Skeletal muscle satellite cell (primary cell): Measurements from ENCODE around the gene MRPL1.
"Not testable (repeated sequence)": the region's sequence is repeated elsewhere in the genome, so short reads cannot be mapped to it uniquely, and the experiment has no call there.

Experiments used
- H3K27me3 ChIP-seq: 2 replicates; pipeline ENCODE4 v1.7.0; 2013; ENCODE audit warnings: low read length; ENCODE audit not compliant: control insufficient read depth, insufficient read depth
- H3K36me3 ChIP-seq: 2 replicates; pipeline ENCODE4 v1.7.0; 2013; ENCODE audit warnings: mild to moderate bottlenecking, control low read depth, low read length; ENCODE audit not compliant: insufficient read depth
- H3K4me1 ChIP-seq: 2 replicates; pipeline ENCODE4 v1.7.0; 2013; ENCODE audit warnings: low read length; ENCODE audit not compliant: control insufficient read depth, insufficient read depth
- H3K4me2 ChIP-seq: 2 replicates; pipeline ENCODE4 v1.7.0; 2013; ENCODE audit warnings: mild to moderate bottlenecking, low read length
- H3K4me3 ChIP-seq: 2 replicates; pipeline ENCODE4 v1.7.0; 2013; ENCODE audit warnings: low read length
- H3K9ac ChIP-seq: 2 replicates; pipeline ENCODE4 v1.7.0; 2013; ENCODE audit warnings: mild to moderate bottlenecking, low read depth, low read length, moderate library complexity
- H3K9me3 ChIP-seq: replicated peaks from 2 replicates; pipeline ENCODE4 v1.7.0; 2013; ENCODE audit warnings: mild to moderate bottlenecking, control low read depth, low read length

The MRPL1 gene

DNA sequence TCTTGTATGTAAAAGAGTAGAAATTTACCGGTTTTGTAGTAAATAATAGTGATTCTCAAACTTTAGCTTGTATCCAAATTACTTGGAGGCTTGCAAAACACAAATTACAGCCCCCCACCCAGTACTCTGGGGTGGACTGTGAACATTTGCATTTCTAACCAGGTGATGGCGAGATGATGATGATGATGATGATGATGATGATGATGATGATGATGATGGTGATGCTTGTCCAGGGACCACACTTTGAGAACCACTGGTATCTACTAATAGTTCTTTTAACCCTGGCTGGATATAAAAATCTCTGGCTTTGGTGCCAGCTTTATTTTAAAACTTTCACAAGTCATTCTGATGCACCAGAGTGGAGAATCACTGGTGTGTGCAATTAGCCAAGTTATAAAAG is 96.3 kb downstream of the MRPL1 start:
- Histone ChIP-seq H3K36me3 (peaks cover 3% of the 10 kb centered on the region), H3K4me2 (no peak overlapping the region), H3K9me3 (no peaks in the 10 kb centered on the region), H3K9ac (no peak overlapping the region), H3K4me3 (no peak overlapping the region), H3K27me3 (no peaks in the 10 kb centered on the region), H3K4me1 (no peaks in the 10 kb centered on the region)

DNA sequence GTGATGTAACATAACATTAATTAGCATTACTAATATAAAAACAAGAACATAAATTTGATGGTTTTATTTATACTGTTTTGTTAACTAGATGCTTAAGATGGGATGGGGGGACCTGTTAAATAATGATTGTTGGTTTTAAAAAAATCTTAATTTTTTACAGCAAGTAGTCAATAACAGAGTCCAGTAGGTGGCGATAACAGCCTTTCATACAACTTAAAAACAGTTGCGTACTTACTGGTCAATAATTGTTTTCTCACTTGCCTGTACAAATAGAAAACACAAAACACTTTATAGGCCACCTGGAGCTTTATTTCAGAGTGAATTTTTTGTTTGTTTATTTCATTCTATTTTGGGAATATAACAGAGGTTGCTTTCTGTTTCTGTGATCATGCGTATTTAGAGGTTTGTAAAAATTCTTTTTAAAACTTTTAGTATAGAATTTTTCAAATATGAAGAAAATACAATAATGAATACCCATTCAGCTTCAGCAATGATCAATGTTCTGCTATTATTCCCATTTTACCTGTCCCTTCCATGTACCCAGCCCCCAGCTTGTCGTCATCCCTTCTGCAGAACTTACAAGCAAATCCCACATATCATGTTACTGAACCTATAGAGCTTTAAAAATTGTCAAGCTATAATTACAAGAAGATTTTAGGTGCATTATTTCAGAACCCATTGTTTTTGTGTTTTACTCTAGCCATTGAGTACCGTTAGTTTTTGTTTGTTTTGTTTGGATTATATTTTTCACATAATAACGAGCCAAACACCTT is 97.1 kb downstream of the MRPL1 start:
- Histone ChIP-seq H3K4me1 (no peaks in the 10 kb centered on the region), H3K4me2 (no peak overlapping the region), H3K9ac (no peak overlapping the region), H3K4me3 (no peak overlapping the region), H3K36me3 (no peaks in the 10 kb centered on the region), H3K9me3 (no peaks in the 10 kb centered on the region), H3K27me3 (no peaks in the 10 kb centered on the region)

DNA sequence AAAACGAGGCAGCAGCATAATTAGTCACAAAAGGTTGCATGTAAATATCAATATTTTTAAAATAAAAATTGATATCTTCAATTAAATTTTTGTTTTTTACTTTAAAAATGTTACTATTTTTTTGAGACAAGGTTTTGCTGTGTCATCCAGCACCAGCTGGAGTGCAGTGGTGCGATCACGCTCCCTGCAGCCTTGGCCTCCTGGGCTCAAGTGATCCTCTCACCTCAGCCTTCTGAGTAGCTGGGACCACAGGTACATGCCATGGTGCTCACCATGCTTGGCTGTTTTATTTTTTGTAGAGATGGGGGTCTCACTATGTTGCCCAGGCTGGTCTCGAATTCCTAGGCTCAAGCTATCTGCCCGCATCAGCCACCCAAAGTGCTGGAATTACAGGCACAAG is 97.7 kb downstream of the MRPL1 start:
- Histone ChIP-seq H3K9ac (no peak overlapping the region), H3K4me3 (no peak overlapping the region), H3K9me3 (no peaks in the 10 kb centered on the region), H3K36me3 (no peaks in the 10 kb centered on the region), H3K27me3 (no peaks in the 10 kb centered on the region), H3K4me2 (no peak overlapping the region), H3K4me1 (no peaks in the 10 kb centered on the region)

DNA sequence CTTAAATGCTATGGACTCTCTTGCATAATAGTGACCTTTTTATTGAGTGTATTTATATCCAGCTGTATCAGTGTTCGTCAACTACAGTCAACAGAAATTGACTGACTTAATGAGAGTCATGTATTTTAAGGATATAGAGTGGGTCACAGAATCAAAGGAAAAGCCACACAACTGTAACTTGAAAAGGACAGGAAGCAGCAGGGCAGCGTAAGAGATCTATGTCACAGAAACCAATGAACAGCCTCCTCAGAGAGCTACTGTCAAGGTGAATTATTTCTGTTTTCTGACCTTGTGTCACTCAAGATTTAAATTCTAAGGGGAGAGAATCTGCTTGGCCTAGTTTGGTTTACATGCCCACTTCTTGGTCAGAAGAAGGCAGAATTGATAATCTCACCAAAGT is 100.4 kb downstream of the MRPL1 start:
- Histone ChIP-seq H3K4me2 (no peak overlapping the region), H3K9me3 (no peaks in the 10 kb centered on the region), H3K9ac (no peak overlapping the region)

DNA sequence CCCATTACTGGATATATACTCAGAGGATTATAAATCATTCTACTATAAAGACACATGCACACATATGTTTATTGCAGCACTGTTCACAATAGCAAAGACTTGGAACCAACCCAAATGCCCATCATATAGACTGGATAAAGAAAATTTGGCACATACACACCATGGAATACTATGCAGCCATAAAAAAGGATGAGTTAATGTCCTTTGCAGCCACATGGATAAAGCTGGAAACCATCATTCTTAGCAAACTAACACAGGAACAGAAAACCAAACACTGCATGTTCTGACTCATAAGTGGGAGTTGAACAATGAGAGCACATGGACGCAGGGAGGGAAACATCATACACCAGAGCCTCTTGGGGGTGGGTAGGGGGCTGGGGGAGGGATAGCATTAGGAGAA is 111.0 kb downstream of the MRPL1 start:
- H3K9me3 ChIP-seq, H3K4me2 ChIP-seq, H3K36me3 ChIP-seq, H3K27me3 ChIP-seq, H3K4me1 ChIP-seq, H3K4me3 ChIP-seq, H3K9ac ChIP-seq: not testable (repeated sequence)

More for the DNA sequence above, 100.4 kb downstream of the MRPL1 start:
- Histone ChIP-seq H3K36me3 (no peaks in the 10 kb centered on the region), H3K4me3 (no peak overlapping the region), H3K27me3 (no peaks in the 10 kb centered on the region), H3K4me1 (no peaks in the 10 kb centered on the region)

DNA sequence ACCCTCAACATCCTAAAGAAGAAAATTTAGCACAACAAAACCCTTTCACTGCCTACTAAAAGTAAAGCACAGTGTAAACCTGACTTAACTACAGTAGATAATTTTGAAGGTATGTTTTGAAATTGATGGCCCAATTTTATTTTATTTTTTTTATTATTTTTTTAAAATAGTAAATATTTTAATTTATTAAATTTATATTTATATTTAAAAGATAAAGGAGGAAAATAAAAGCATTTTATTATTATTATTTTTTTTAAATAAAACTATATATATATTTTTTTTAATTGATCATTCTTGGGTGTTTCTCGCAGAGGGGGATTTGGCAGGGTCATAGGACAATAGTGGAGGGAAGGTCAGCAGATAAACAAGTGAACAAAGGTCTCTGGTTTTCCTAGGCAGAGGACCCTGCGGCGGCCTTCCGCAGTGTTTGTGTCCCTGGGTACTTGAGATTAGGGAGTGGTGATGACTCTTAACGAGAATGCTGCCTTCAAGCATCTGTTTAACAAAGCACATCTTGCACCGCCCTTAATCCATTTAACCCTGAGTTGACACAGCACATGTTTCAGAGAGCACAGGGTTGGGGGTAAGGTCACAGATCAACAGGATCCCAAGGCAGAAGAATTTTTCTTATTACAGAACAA is 120.4 kb downstream of the MRPL1 start:
- H3K36me3 ChIP-seq, H3K4me1 ChIP-seq, H3K4me3 ChIP-seq, H3K27me3 ChIP-seq, H3K9ac ChIP-seq, H3K4me2 ChIP-seq, H3K9me3 ChIP-seq: not testable (repeated sequence)

DNA sequence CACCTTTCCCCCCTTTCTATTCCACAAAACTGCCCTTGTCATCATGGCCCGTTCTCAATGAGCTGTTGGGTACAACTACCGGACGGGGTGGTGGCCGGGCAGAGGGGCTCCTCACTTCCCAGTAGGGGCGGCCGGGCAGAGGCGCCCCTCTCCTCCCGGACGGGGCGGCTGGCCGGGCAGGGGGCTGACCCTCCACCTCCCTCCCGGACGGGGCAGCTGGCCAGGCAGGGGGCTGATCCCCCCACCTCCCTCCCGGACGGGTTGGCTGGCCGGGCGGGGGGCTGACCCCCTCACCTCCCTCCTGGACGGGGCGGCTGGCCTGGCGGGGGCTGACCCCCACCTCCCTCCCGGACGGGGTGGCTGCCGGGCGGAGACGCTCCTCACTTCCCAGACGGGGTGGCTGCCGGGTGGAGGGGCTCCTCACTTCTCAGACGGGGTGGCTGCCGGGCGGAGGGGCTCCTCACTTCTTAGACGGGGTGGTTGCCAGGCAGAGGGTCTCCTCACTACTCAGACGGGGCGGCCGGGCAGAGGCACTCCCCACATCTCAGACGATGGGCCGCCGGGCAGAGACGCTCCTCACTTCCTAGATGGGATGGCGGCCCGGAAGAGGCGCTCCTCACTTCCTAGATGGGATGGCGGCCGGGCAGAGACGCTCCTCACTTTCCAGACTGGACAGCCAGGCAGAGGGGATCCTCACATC is 121.1 kb downstream of the MRPL1 start:
- H3K4me1 ChIP-seq, H3K27me3 ChIP-seq, H3K4me3 ChIP-seq, H3K4me2 ChIP-seq, H3K9ac ChIP-seq, H3K36me3 ChIP-seq, H3K9me3 ChIP-seq: not testable (repeated sequence)

DNA sequence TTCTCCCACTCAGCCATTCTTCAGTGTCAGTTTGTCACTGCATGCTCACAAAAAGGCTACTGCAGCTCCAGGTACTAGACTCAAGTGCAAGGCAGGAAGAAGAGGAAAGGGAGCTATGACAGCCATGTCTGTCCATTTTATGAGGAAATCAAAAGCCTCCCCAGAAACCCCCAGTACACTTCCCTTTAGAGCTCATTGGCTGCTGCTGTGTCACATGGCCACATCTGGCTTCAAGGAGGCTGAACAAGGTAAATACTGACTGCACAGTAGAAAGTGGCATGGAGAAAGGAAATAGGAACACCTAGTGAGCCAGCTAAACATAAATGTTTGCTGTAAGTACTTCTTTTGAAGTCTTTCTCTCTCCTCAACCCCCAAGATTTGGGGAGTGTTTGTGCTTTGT is 127.3 kb downstream of the MRPL1 start:
- H3K9ac ChIP-seq, result no peak overlapping the region
- H3K36me3 ChIP-seq, result no peaks in the 10 kb centered on the region
- H3K4me3 ChIP-seq, result no peak overlapping the region
- H3K4me2 ChIP-seq, result no peak overlapping the region
- H3K9me3 ChIP-seq, result no peaks in the 10 kb centered on the region
- H3K27me3 ChIP-seq, result no peaks in the 10 kb centered on the region
- H3K4me1 ChIP-seq, result no peaks in the 10 kb centered on the region

DNA sequence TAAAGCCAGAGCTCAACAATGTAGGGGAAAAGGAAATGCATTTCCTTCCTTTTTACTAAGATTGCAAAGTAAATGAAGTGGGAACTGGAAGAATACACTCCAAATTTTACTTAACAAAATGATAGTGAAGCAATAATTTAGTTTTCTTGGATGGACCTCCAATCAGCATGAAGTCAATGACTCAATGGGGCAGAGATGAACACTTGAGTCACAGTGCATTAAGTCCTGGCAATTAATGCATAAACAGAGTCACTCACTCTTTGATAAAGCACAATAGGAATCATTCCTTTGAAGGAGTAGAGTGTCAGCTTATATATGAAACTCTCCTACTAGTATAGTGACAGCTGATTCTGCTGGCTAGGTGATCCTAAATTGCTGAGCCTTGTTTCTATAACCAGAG is 127.8 kb downstream of the MRPL1 start:
- no peaks in the 10 kb centered on the region for H3K4me1 ChIP-seq
- no peaks in the 10 kb centered on the region for H3K9me3 ChIP-seq
- no peaks in the 10 kb centered on the region for H3K27me3 ChIP-seq
- H3K9ac ChIP-seq, result no peak overlapping the region
- H3K4me3 ChIP-seq, result no peak overlapping the region
- H3K4me2 ChIP-seq, result no peak overlapping the region
- H3K36me3 ChIP-seq, result no peaks in the 10 kb centered on the region

DNA sequence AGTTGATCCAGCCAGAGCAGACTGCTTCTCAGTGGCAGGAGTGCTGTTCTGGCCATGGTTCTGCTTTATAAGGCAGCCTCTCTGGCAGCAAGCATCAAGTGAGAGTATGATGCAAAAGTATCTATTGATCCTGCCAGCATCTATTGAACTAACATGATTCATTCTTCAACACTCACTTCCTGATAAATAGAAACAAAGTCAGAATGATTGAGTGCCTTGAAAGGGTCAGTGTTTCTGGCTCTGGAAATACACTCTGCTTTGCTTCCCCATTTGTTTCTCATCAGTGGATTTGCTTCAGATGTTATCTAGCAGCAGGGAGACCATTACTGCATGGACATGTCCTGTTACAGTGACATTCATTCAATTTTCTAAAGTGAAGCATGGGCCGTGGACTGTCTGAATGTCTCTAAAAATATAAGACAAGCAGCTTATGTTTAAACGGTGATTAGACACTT is 128.3 kb downstream of the MRPL1 start:
- H3K9me3 ChIP-seq, result no peaks in the 10 kb centered on the region
- no peak overlapping the region for H3K4me2 ChIP-seq
- no peaks in the 10 kb centered on the region for H3K27me3 ChIP-seq
- no peaks in the 10 kb centered on the region for H3K36me3 ChIP-seq
- no peak overlapping the region for H3K4me3 ChIP-seq
- no peaks in the 10 kb centered on the region for H3K4me1 ChIP-seq
- no peak overlapping the region for H3K9ac ChIP-seq

DNA sequence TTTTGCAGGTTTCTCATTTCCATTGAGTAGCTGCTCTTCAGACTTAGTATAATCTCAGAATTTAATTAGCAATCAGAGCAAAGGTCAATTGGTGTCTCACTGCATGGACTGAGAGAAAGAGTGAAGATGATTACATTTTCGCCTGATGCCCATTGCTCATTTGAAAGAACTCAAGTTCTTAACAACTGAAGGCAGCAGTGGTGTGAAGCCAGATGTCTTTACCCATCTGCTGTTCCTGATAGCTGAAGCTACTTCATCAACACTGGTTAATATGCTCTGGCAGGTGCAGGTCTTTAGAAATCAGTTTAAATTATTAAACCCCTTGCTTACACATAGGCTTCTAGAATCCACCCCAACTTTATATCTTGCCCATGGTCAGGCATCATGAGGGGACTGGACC is 130.0 kb downstream of the MRPL1 start:
- Histone ChIP-seq H3K4me3 (no peak overlapping the region), H3K36me3 (no peaks in the 10 kb centered on the region), H3K4me2 (no peak overlapping the region), H3K9me3 (no peaks in the 10 kb centered on the region), H3K27me3 (no peaks in the 10 kb centered on the region), H3K9ac (no peak overlapping the region), H3K4me1 (no peaks in the 10 kb centered on the region)
